ENCODE results near the gene DOC2B.

- TF ChIP-seq CTCF (IDR thresholded peaks at IDR 0.05; ENCODE audit: low read depth, low read length) (no peak), EZH2phosphoT487 (IDR thresholded peaks at IDR 0.05; ENCODE audit: low read depth) (no peak)
Measured at GRCh38 chr17:197352-197751, 15.9 kb upstream of the DOC2B start.
